ENCODE measurements around the gene TRIM44. TPM values are rescaled to one million over a fixed set of nuclear protein-coding genes. Genes with fewer than 3 reads are reported as not detected.
"Not testable (repeated sequence)": the region's sequence is repeated elsewhere in the genome, so short reads cannot be mapped to it uniquely, and the experiment has no call there.

The TRIM44 gene
- total RNA-seq, 1 donor = 21.2 TPM

DNA sequence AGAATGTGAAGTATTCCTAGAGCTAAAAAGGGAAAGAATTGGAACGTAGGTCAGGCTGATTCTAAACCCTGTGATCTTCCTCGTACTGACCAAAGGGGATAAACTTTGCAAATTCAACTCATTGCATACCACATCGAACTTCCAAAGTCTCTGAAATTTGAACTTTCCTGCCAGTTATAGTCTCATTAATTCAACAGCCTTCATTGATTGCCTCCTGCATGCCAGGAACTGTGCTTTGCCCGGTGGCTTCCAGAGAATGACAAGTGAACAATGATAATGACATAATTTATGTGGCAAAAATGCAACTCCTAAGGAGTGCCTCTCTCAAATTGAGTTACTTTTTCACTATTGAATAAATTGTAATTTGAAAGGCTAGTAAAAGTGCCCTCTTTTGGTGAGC is 173.6 kb downstream of the TRIM44 start:
- no peak overlapping the region for H3K4me3 ChIP-seq (ENCODE audit: low read length)
- H3K27me3 ChIP-seq (ENCODE audit: insufficient read depth, low read length) = no peaks in the 10 kb centered on the region
- no peaks in the 10 kb centered on the region for H3K9me3 ChIP-seq (ENCODE audit: low read depth, low read length)
- H3K4me1 ChIP-seq (ENCODE audit: insufficient read depth, low read length) = no peaks in the 10 kb centered on the region

DNA sequence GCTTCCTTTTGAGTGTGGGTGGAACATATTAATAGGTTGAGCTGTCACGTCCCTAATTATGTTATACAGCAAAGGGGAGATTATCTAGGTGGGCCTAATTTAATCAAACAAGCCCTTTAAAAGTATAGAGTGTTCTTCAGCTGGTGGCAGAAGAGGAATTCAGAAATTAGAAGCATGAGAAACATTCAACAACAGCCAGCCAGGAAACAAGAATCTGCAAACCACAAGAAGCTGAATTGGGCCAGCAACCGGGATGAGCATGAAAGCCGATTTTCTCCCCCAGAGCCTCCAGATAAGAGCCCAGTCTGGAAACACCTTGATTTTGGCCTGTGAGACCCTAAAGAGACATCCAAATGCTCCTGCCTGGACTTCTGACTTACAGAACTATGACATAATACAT is 175.5 kb downstream of the TRIM44 start:
- H3K9me3 ChIP-seq (ENCODE audit: low read depth, low read length) = no peaks in the 10 kb centered on the region
- H3K4me3 ChIP-seq (ENCODE audit: low read length) = no peak overlapping the region
- peaks cover 2% of the 10 kb centered on the region for H3K27me3 ChIP-seq (ENCODE audit: insufficient read depth, low read length)
- no peaks in the 10 kb centered on the region for H3K4me1 ChIP-seq (ENCODE audit: insufficient read depth, low read length)

DNA sequence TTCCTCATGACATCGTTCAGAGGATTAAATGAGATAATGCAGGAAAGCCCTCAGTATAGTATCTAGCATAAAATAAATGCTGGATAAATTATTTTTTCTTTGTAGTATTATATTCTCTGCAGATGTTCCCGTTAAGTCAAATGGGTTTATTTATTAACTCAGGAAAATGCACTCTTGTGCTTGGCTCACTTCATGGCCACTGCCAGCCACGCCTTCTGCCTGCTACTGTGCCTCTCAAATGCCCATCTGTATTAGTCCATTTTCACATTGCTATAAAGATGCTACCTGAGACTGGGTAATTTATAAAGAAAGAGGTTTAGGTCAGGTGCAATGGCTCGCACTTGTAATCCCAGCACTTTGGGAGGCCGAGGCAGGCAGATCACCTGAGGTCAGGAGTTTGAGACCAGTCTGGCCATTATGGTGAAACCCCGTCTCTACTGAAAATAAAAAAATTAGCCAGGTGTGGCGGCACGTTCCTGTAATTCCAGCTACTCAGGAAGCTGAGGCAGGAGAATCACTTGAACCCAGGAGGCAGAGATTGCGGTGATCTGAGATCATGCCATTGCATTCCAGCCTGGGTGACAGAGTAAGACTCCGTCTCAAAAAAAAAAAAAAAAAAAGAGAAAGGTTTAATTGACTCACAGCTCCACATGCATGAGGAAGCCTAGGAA is 176.3 kb downstream of the TRIM44 start:
- H3K27me3 ChIP-seq (ENCODE audit: insufficient read depth, low read length); H3K4me3 ChIP-seq (ENCODE audit: low read length); H3K4me1 ChIP-seq (ENCODE audit: insufficient read depth, low read length); H3K9me3 ChIP-seq (ENCODE audit: low read depth, low read length): not testable (repeated sequence)

DNA sequence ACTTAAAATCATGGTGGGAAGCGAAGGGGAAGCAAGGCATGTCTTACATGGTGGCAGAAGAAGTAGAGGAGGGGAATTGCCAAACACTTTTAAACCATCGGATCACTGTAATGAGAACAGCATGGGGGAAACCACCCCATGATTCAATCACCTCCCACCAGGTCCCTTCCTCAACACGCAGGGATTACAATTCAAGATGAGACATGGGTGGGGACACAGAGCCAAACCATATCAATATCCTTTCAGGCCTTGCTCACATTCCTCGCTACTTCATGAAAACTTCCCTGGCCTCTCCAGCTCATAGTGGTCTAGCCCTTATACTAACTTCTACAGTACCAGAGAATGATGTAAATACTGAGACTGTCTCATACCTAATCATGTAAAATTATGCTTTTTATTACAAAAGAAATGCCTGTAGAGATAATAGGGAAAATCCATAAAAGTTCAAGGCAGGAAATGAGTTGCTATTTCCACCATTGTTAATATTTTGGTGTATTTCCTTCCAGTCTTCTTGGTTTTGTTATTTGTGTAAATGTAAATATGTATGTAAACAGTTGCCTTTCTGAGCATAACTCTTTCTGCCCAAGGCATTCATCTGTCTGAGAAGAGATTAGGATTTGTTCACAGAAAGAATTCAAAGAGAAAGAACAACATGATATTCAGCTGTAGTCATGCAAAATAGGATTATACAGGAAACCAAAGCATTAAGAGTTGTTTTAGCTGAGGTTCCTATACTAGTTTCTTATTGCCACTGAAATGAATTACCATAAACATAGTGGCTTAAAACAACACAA is 177.0 kb downstream of the TRIM44 start:
- peaks cover 4% of the 10 kb centered on the region for H3K27me3 ChIP-seq (ENCODE audit: insufficient read depth, low read length)
- no peak overlapping the region for H3K4me3 ChIP-seq (ENCODE audit: low read length)

DNA sequence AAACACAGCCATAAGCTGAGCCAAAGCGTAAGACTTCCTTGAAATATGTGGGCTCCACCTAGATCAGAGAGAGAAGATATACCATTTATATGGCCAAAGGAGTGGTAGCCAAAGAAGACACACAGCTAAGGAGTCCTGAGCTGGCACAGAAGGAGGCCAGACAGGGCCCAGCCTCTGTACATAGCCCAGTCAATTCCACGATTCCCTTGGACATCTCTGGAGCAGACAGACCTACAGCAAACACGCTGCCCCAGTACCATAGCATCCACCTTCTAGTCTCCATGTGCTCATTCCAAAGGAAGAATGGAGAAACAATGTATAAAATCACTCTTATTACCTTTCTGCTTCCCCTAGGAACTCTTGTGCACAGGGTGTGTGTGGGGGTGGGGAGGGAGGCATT is 179.2 kb downstream of the TRIM44 start:
- H3K4me3 ChIP-seq (ENCODE audit: low read length) = no peak overlapping the region
- H3K27me3 ChIP-seq (ENCODE audit: insufficient read depth, low read length) = peaks cover 4% of the 10 kb centered on the region
- H3K9me3 ChIP-seq (ENCODE audit: low read depth, low read length) = no peaks in the 10 kb centered on the region
- no peaks in the 10 kb centered on the region for H3K4me1 ChIP-seq (ENCODE audit: insufficient read depth, low read length)

More for the DNA sequence above, 177.0 kb downstream of the TRIM44 start:
- no peaks in the 10 kb centered on the region for H3K4me1 ChIP-seq (ENCODE audit: insufficient read depth, low read length)
- no peaks in the 10 kb centered on the region for H3K9me3 ChIP-seq (ENCODE audit: low read depth, low read length)

DNA sequence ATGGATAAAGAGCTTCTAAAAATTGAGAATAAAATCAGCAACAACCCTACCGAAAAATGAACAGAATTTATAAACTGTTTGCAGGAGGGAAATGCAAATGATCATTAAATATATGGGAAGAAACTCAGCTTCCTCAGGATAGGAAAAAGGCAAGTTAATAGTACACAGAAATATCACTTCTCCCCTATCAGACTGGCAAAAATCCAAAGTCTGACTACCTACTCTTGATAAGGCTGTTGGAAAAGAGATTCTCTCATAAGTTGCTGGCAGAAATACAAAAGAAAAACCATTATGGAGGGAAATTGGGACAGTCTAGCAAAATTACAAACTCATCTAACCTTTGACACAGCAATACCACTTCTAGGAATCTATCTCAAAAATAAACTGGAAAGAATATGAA is 180.4 kb downstream of the TRIM44 start:
- Histone ChIP-seq H3K9me3 (ENCODE audit: low read depth, low read length) (no peaks in the 10 kb centered on the region), H3K27me3 (ENCODE audit: insufficient read depth, low read length) (peaks cover 4% of the 10 kb centered on the region), H3K4me1 (ENCODE audit: insufficient read depth, low read length) (no peaks in the 10 kb centered on the region)

DNA sequence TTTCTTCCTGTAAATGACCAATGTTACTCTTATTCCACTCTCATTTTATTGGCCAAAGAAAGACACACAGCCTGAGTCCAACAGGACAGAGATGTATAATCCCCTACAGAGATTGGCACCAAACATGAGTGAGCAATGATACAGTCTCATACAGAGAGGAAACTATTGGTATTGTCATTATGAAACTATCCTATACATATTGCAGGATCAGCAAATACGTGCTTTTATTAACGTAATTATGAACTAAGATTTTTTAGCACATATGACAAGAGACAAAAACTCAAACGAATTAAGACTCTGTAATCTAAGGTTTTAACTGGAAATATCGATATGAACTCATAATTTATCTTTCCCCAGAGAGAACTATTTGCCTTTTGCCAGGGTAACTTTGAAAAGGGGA is 182.0 kb downstream of the TRIM44 start:
- H3K27me3 ChIP-seq (ENCODE audit: insufficient read depth, low read length) = peaks cover 4% of the 10 kb centered on the region
- H3K4me3 ChIP-seq (ENCODE audit: low read length) = no peak overlapping the region
- no peaks in the 10 kb centered on the region for H3K4me1 ChIP-seq (ENCODE audit: insufficient read depth, low read length)
- no peaks in the 10 kb centered on the region for H3K9me3 ChIP-seq (ENCODE audit: low read depth, low read length)

More for the DNA sequence above, 180.4 kb downstream of the TRIM44 start:
- H3K4me3 ChIP-seq (ENCODE audit: low read length) = no peak overlapping the region

DNA sequence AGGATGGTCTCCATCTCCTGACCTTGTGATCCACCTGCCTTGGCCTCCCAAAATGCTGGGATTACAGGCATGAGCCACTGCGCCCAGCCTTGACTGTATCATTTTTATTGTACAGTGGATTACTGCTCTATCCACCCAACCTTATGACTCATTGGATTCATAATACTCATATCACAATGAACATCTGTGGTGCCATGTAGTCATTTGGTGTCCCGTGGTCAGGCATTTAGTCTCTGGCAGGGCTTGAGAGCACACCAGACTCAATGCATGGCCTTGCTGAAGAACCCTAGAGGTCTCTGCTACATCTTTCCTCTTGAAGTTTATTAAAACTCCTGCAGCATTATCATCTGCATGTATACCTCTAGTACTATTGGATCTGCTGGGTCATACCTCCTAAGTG is 183.3 kb downstream of the TRIM44 start:
- Histone ChIP-seq H3K4me1 (ENCODE audit: insufficient read depth, low read length) (no peaks in the 10 kb centered on the region), H3K4me3 (ENCODE audit: low read length) (no peak overlapping the region), H3K9me3 (ENCODE audit: low read depth, low read length) (no peaks in the 10 kb centered on the region), H3K27me3 (ENCODE audit: insufficient read depth, low read length) (peaks cover 4% of the 10 kb centered on the region)

DNA sequence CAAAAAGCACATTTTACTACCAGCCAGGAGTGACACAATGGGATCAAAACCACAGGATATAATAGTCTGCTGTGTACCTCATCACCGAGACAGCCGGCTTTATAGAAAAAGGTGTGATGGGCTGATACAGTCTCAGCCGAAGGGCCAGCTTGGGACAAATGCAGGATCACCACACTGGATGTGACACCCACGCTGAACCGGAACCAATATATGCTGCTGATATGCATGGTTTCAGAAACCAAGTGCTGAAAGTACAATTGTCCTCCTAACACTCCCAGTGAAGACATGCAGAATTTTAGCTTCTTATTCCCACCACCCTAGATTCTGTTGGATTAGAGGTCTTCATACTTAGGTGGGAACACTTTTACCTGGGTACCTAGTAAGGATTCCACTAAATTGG is 184.3 kb downstream of the TRIM44 start:
- peaks cover 4% of the 10 kb centered on the region for H3K27me3 ChIP-seq (ENCODE audit: insufficient read depth, low read length)
- peaks cover 4% of the 10 kb centered on the region for H3K4me1 ChIP-seq (ENCODE audit: insufficient read depth, low read length)
- H3K4me3 ChIP-seq (ENCODE audit: low read length) = no peak overlapping the region
- no peaks in the 10 kb centered on the region for H3K9me3 ChIP-seq (ENCODE audit: low read depth, low read length)

DNA sequence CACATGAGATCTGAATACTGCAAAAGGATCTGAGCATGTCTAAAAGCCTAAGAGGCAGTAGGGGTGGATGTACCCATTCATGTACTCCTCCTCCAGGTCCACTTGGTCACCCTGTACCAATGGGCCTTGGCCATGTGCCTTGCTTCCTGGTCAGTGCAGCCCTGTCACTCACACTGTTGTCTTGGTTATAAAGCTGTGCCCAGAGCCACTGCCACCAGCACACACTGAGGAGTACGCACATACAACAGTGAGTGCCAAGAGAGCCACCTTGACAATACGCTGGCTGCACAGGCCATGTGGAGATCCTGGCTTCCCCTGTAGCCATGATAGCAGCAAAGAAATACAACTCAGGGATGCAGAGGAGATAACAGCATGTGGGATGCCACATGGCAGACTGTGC is 184.9 kb downstream of the TRIM44 start:
- H3K27me3 ChIP-seq (ENCODE audit: insufficient read depth, low read length) = peaks cover 4% of the 10 kb centered on the region
- no peaks in the 10 kb centered on the region for H3K9me3 ChIP-seq (ENCODE audit: low read depth, low read length)
- no peak overlapping the region for H3K4me3 ChIP-seq (ENCODE audit: low read length)
- H3K4me1 ChIP-seq (ENCODE audit: insufficient read depth, low read length) = peaks cover 10% of the 10 kb centered on the region

DNA sequence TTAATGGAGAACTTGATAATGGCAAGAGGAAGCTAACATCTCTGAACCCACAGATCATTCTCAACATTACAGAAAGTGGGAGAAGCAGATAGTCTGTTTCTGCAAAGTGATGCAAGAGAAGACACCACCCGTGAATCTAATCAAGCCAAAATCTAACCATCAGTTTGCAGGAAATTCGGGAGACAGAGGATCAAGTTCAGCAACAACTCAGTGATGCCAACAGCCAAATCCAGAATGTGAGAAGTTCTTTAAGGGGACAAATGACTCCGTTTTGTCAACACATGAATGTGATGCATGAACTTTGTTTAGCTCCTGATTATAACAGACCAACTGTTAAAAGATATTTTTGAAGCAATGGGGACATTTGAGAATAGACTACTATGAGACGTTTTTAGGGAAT is 186.0 kb downstream of the TRIM44 start:
- H3K9me3 ChIP-seq (ENCODE audit: low read depth, low read length) = no peaks in the 10 kb centered on the region
- H3K4me3 ChIP-seq (ENCODE audit: low read length) = no peak overlapping the region
- H3K27me3 ChIP-seq (ENCODE audit: insufficient read depth, low read length) = no peaks in the 10 kb centered on the region
- peaks cover 12% of the 10 kb centered on the region for H3K4me1 ChIP-seq (ENCODE audit: insufficient read depth, low read length)

DNA sequence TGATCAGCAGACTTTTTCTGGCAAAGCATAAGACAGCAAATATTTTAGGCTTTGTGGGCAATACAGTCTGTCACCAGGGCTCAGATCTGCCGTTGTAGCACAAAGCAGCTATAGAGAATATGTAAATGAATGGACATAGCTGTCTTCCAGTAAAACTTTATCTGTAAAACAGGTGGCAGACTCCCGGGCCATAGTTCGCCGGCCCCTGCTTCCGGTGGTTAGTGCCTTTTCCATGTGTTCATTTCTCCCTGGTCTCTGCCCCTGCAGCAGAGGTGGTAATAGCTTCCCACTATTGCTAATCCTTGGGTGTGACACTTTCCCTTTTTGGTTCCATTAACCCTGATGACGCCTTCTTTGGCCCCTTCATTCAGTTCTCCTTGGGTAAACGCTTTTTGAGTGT is 187.6 kb downstream of the TRIM44 start:
- H3K4me1 ChIP-seq (ENCODE audit: insufficient read depth, low read length) = peaks cover 12% of the 10 kb centered on the region
- H3K27me3 ChIP-seq (ENCODE audit: insufficient read depth, low read length) = no peaks in the 10 kb centered on the region
- no peak overlapping the region for H3K4me3 ChIP-seq (ENCODE audit: low read length)
- H3K9me3 ChIP-seq (ENCODE audit: low read depth, low read length) = no peaks in the 10 kb centered on the region

DNA sequence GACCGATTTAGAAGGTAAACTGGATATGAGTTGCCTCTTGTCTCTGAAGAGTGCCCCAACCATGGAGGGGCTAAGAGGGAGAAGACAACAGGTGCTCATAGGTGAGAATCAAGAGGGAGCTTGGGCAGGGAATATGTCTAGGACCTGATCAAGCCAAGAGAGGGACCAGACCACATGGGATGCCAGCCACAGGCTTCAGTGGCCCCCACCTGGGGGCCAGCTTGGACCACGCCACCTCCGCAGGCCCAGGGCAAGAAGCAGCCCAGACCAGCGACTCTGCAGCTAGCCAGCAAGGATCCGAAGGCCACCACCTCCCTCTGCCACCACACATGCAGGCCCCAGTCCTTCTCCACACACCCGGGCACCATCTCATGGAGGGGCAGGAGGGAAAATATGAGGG is 188.8 kb downstream of the TRIM44 start:
- peaks cover 12% of the 10 kb centered on the region for H3K4me1 ChIP-seq (ENCODE audit: insufficient read depth, low read length)
- no peak overlapping the region for H3K4me3 ChIP-seq (ENCODE audit: low read length)
- no peaks in the 10 kb centered on the region for H3K27me3 ChIP-seq (ENCODE audit: insufficient read depth, low read length)
- no peaks in the 10 kb centered on the region for H3K9me3 ChIP-seq (ENCODE audit: low read depth, low read length)

DNA sequence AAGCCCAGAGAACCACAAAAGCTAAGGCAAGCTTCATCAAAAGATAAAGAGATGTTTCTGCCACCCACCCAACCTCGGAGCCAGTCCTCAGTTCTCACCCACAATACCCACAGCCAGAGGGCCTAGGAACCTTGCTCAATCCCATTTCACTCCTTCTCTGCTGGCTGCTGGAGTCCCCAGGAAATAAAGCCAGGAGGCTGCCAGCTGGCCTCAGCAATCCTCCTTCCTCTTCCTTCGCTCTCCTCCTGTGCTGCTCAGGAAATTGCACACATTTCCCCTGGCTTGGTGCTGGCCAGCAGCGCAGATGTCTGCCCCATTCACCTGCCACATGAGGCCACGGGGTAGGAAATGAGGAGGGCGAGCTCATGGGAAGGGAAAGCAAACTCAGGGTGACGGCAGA is 189.5 kb downstream of the TRIM44 start:
- Histone ChIP-seq H3K4me3 (ENCODE audit: low read length) (no peak overlapping the region), H3K9me3 (ENCODE audit: low read depth, low read length) (no peaks in the 10 kb centered on the region), H3K27me3 (ENCODE audit: insufficient read depth, low read length) (no peaks in the 10 kb centered on the region), H3K4me1 (ENCODE audit: insufficient read depth, low read length) (peaks cover 12% of the 10 kb centered on the region)

DNA sequence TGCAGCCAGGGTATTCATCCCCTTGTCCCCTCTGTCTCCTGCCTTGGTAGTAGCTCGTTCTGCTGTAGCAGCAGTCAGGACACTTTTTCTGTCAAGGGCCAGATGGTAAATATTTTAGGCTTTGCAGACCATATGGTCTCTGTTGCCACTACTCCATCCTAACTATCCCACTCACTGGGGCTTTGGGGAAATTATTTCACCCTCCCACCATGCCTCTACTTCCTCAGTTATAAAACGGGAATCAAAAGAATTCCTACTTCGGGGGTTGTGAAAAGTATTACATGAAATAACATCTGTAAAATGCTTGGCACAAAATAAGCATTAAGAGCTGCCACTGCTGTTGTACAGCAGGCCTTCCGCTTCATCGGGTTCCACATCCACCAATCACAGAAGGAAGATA is 191.4 kb downstream of the TRIM44 start:
- no peak overlapping the region for H3K4me3 ChIP-seq (ENCODE audit: low read length)
- no peaks in the 10 kb centered on the region for H3K27me3 ChIP-seq (ENCODE audit: insufficient read depth, low read length)
- H3K4me1 ChIP-seq (ENCODE audit: insufficient read depth, low read length) = peaks cover 12% of the 10 kb centered on the region
- H3K9me3 ChIP-seq (ENCODE audit: low read depth, low read length) = no peaks in the 10 kb centered on the region

DNA sequence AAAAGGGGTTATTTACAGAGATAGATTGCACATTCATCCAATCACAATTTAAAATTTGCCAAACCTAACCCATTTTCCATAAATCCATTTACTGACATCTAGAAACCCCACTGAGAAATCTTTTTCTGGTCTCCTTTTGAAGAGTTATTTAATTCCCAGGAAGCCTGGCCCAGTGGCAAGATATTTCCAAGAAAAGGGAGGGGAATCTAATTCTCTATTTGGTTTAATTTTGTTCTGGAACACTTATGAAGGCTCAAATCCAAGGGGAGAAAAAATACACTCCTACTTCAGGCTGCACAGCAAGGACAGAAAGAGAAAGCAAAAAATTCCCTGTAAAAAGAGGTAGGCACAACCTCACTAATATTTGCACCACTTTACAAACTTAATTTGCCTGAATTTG is 193.1 kb downstream of the TRIM44 start:
- Histone ChIP-seq H3K4me3 (ENCODE audit: low read length) (no peak overlapping the region), H3K4me1 (ENCODE audit: insufficient read depth, low read length) (peaks cover 12% of the 10 kb centered on the region), H3K9me3 (ENCODE audit: low read depth, low read length) (no peaks in the 10 kb centered on the region), H3K27me3 (ENCODE audit: insufficient read depth, low read length) (no peaks in the 10 kb centered on the region)

All from mononuclear cell (primary cell).